ENCODE results near the gene PTPRU.

PTPRU gene

GRCh38 chr1:29331729-29332128, 95.4 kb downstream of the PTPRU start:
- H3K9ac ChIP-seq (ENCODE audit: insufficient read length), result no peak overlapping the region
- H3K4me3 ChIP-seq, result no peak overlapping the region
- H3K36me3 ChIP-seq (ENCODE audit: insufficient read depth, low read length), result no peaks in the 10 kb centered on the region
- no peak for DNase-seq (ENCODE audit: low read depth, low spot score)
- H3K27ac ChIP-seq, result no peak overlapping the region
- TF ChIP-seq EZH2 (IDR thresholded peaks at IDR 0.05) (no peak), FOXP2 (optimal IDR thresholded peaks at IDR 0.05; ENCODE audit: control extremely low read depth, extremely low read length, insufficient read depth) (no peak), POLR2AphosphoS5 (IDR thresholded peaks at IDR 0.05; ENCODE audit: borderline replicate concordance, low read depth, low read length) (no peak)
- no peaks in the 10 kb centered on the region for H3K9me3 ChIP-seq (ENCODE audit: low read depth, low read length)

- H3K9ac ChIP-seq (ENCODE audit: insufficient read length), result no peak overlapping the region
- no peaks in the 10 kb centered on the region for H3K36me3 ChIP-seq (ENCODE audit: insufficient read depth, low read length)
- no peak overlapping the region for H3K27ac ChIP-seq
- H3K4me3 ChIP-seq, result no peak overlapping the region
- TF ChIP-seq EZH2 (IDR thresholded peaks at IDR 0.05) (no peak), FOXP2 (optimal IDR thresholded peaks at IDR 0.05; ENCODE audit: control extremely low read depth, extremely low read length, insufficient read depth) (no peak), POLR2AphosphoS5 (IDR thresholded peaks at IDR 0.05; ENCODE audit: borderline replicate concordance, low read depth, low read length) (no peak)
- H3K9me3 ChIP-seq (ENCODE audit: low read depth, low read length), result no peaks in the 10 kb centered on the region
- DNase-seq (ENCODE audit: low read depth, low spot score), result peak; percentile 6
Measured at GRCh38 chr1:29332204-29332603, 95.9 kb downstream of the PTPRU start.

GRCh38 chr1:29333008-29333407, 96.7 kb downstream of the PTPRU start:
- Histone ChIP-seq H3K36me3 (ENCODE audit: insufficient read depth, low read length) (no peaks in the 10 kb centered on the region), H3K27ac (no peak overlapping the region), H3K4me3 (no peak overlapping the region), H3K9me3 (ENCODE audit: low read depth, low read length) (no peaks in the 10 kb centered on the region), H3K9ac (ENCODE audit: insufficient read length) (no peak overlapping the region)
- TF ChIP-seq FOXP2 (optimal IDR thresholded peaks at IDR 0.05; ENCODE audit: control extremely low read depth, extremely low read length, insufficient read depth) (no peak), EZH2 (IDR thresholded peaks at IDR 0.05) (no peak), POLR2AphosphoS5 (IDR thresholded peaks at IDR 0.05; ENCODE audit: borderline replicate concordance, low read depth, low read length) (no peak)
- no peak for DNase-seq (ENCODE audit: low read depth, low spot score)

GRCh38 chr1:29335573-29335972, 99.3 kb downstream of the PTPRU start:
- Histone ChIP-seq H3K36me3 (ENCODE audit: insufficient read depth, low read length) (no peaks in the 10 kb centered on the region), H3K27ac (no peak overlapping the region), H3K9ac (ENCODE audit: insufficient read length) (no peak overlapping the region), H3K4me3 (no peak overlapping the region), H3K9me3 (ENCODE audit: low read depth, low read length) (no peaks in the 10 kb centered on the region)
- no peak for DNase-seq (ENCODE audit: low read depth, low spot score)
- TF ChIP-seq FOXP2 (optimal IDR thresholded peaks at IDR 0.05; ENCODE audit: control extremely low read depth, extremely low read length, insufficient read depth), result no peak
- TF ChIP-seq POLR2AphosphoS5 (IDR thresholded peaks at IDR 0.05; ENCODE audit: borderline replicate concordance, low read depth, low read length), result no peak
- TF ChIP-seq EZH2 (IDR thresholded peaks at IDR 0.05), result no peak

- H3K27ac ChIP-seq, result no peak overlapping the region
- TF ChIP-seq FOXP2 (optimal IDR thresholded peaks at IDR 0.05; ENCODE audit: control extremely low read depth, extremely low read length, insufficient read depth), result no peak
Measured at GRCh38 chr1:29338908-29339575, 102.7 kb downstream of the PTPRU start.

GRCh38 chr1:29341936-29342335, 105.6 kb downstream of the PTPRU start:
- no peak for TF ChIP-seq EZH2 (IDR thresholded peaks at IDR 0.05)
- no peak for TF ChIP-seq POLR2AphosphoS5 (IDR thresholded peaks at IDR 0.05; ENCODE audit: borderline replicate concordance, low read depth, low read length)
- TF ChIP-seq FOXP2 (optimal IDR thresholded peaks at IDR 0.05; ENCODE audit: control extremely low read depth, extremely low read length, insufficient read depth), result no peak
- Histone ChIP-seq H3K36me3 (ENCODE audit: insufficient read depth, low read length) (no peaks in the 10 kb centered on the region), H3K27ac (no peak overlapping the region), H3K9me3 (ENCODE audit: low read depth, low read length) (no peaks in the 10 kb centered on the region), H3K9ac (ENCODE audit: insufficient read length) (no peak overlapping the region), H3K4me3 (no peak overlapping the region)
- DNase-seq (ENCODE audit: low read depth, low spot score), result no peak

More at GRCh38 chr1:29338908-29339575, 102.7 kb downstream of the PTPRU start:
- Histone ChIP-seq H3K36me3 (ENCODE audit: insufficient read depth, low read length) (no peaks in the 10 kb centered on the region), H3K9ac (ENCODE audit: insufficient read length) (no peak overlapping the region), H3K4me3 (no peak overlapping the region), H3K9me3 (ENCODE audit: low read depth, low read length) (no peaks in the 10 kb centered on the region)
- no peak for DNase-seq (ENCODE audit: low read depth, low spot score)

- Histone ChIP-seq H3K4me3 (no peak overlapping the region), H3K36me3 (ENCODE audit: insufficient read depth, low read length) (no peaks in the 10 kb centered on the region), H3K27ac (no peak overlapping the region), H3K9ac (ENCODE audit: insufficient read length) (no peak overlapping the region), H3K9me3 (ENCODE audit: low read depth, low read length) (no peaks in the 10 kb centered on the region)
- TF ChIP-seq POLR2AphosphoS5 (IDR thresholded peaks at IDR 0.05; ENCODE audit: borderline replicate concordance, low read depth, low read length) (no peak), FOXP2 (optimal IDR thresholded peaks at IDR 0.05; ENCODE audit: control extremely low read depth, extremely low read length, insufficient read depth) (no peak), EZH2 (IDR thresholded peaks at IDR 0.05) (no peak)
- DNase-seq (ENCODE audit: low read depth, low spot score), result no peak
Measured at GRCh38 chr1:29342351-29342750, 106.0 kb downstream of the PTPRU start.

GRCh38 chr1:29342983-29343382, 106.7 kb downstream of the PTPRU start:
- DNase-seq (ENCODE audit: low read depth, low spot score), result no peak
- Histone ChIP-seq H3K27ac (no peak overlapping the region), H3K9ac (ENCODE audit: insufficient read length) (no peak overlapping the region), H3K4me3 (no peak overlapping the region), H3K36me3 (ENCODE audit: insufficient read depth, low read length) (no peaks in the 10 kb centered on the region), H3K9me3 (ENCODE audit: low read depth, low read length) (no peaks in the 10 kb centered on the region)
- TF ChIP-seq POLR2AphosphoS5 (IDR thresholded peaks at IDR 0.05; ENCODE audit: borderline replicate concordance, low read depth, low read length), result no peak
- no peak for TF ChIP-seq EZH2 (IDR thresholded peaks at IDR 0.05)
- TF ChIP-seq FOXP2 (optimal IDR thresholded peaks at IDR 0.05; ENCODE audit: control extremely low read depth, extremely low read length, insufficient read depth), result no peak

- Histone ChIP-seq H3K4me3 (no peak overlapping the region), H3K9ac (ENCODE audit: insufficient read length) (no peak overlapping the region), H3K36me3 (ENCODE audit: insufficient read depth, low read length) (no peaks in the 10 kb centered on the region), H3K27ac (no peak overlapping the region), H3K9me3 (ENCODE audit: low read depth, low read length) (no peaks in the 10 kb centered on the region)
- DNase-seq (ENCODE audit: low read depth, low spot score), result no peak
- TF ChIP-seq EZH2 (IDR thresholded peaks at IDR 0.05) (no peak), POLR2AphosphoS5 (IDR thresholded peaks at IDR 0.05; ENCODE audit: borderline replicate concordance, low read depth, low read length) (no peak), FOXP2 (optimal IDR thresholded peaks at IDR 0.05; ENCODE audit: control extremely low read depth, extremely low read length, insufficient read depth) (no peak)
Measured at GRCh38 chr1:29343476-29343875, 107.2 kb downstream of the PTPRU start.

Measured in SK-N-MC (cell line).